GM12801 (cell line): ENCODE data around the gene ADAMTS7.

Experiments used
- TF ChIP-seq, protein P1 (sequence below): IDR thresholded peaks from one replicate; pipeline ENCODE4 v1.5.1; 2011; ENCODE audit warnings: control low read depth; ENCODE audit not compliant: insufficient read length; ENCODE audit errors: extremely low read depth

The ADAMTS7 gene

GRCh38 chr15:78739996-78740903 lies 71.0 kb downstream of the ADAMTS7 start:
- TF ChIP-seq, protein P1, sequence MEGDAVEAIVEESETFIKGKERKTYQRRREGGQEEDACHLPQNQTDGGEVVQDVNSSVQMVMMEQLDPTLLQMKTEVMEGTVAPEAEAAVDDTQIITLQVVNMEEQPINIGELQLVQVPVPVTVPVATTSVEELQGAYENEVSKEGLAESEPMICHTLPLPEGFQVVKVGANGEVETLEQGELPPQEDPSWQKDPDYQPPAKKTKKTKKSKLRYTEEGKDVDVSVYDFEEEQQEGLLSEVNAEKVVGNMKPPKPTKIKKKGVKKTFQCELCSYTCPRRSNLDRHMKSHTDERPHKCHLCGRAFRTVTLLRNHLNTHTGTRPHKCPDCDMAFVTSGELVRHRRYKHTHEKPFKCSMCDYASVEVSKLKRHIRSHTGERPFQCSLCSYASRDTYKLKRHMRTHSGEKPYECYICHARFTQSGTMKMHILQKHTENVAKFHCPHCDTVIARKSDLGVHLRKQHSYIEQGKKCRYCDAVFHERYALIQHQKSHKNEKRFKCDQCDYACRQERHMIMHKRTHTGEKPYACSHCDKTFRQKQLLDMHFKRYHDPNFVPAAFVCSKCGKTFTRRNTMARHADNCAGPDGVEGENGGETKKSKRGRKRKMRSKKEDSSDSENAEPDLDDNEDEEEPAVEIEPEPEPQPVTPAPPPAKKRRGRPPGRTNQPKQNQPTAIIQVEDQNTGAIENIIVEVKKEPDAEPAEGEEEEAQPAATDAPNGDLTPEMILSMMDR, result no peak

DNA sequence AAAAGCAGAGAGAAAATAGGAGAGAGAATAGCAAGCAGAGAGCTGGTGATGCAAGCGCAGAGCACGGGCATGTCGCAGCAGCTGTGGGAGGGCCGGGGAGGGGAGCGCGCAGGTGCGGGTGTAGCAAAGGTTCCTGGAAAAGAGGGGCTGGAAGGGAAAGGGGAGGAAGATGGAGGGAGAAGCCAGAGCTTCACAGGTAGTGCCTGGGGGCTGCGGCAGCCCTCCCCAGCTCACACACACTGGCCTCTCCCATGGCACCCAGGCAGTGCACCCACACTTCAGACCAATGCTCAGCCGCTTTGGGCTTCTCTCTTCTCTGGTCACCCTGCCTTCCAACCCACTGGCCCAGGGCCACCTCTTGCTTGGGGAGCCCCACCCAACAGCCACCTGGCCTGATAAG lies 72.1 kb downstream of the ADAMTS7 start:
- TF ChIP-seq, protein P1, result no peak

GRCh38 chr15:78737187-78737820 lies 74.0 kb downstream of the ADAMTS7 start:
- TF ChIP-seq, protein P1, result no peak

DNA sequence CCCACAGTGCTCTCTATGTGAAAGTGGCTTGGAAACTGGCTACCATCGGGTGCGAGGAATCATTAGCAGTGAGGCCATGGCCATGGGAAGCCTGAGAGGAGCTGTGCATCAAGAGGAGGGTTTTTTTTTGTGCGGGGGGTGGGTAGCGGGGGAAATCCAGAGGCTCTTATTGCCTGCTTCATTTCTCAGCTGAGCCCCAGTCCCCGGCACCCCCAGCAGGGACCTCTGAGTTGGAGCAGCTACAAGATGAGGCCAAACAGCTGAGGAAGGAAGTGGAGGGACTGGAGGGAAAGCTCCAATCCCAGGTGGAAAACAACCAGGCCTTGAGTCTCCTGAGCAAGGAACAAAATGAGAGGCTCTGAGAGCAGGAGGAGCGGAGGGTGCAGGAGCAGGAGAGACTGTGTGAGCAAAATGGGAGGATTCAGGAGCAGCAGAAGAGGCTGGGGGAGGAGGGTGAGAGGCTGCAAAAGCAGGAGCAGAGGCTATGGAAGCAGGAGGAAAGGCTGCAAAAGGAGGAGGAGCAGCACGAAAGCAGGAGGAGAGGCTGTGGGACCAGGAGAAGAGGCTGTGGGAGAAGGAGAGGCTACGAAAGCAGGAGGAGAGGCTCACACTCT lies 76.7 kb downstream of the ADAMTS7 start:
- TF ChIP-seq, protein P1, result no peak

GRCh38 chr15:78732634-78733033 lies 78.6 kb downstream of the ADAMTS7 start:
- TF ChIP-seq, protein P1, result no peak

DNA sequence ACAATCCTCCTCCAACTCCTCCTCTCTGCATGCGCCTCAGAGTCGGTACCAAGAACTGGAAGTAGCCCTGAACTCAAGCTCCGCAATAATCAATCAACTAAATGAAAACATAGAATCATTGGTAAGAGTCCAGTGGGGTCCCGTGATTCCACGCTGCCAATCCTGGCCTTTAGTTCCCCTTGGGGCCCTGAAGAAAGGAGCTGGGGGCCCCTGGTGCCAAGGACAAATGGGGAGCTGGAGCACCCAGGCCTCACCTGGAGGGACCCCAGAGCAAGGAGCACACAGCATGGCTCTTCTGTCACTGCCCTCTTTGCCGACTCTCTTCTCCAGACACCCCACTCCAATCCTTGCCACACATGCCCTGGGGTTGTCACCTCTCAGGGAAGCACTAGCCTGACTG lies 80.3 kb downstream of the ADAMTS7 start:
- TF ChIP-seq, protein P1, result no peak

DNA sequence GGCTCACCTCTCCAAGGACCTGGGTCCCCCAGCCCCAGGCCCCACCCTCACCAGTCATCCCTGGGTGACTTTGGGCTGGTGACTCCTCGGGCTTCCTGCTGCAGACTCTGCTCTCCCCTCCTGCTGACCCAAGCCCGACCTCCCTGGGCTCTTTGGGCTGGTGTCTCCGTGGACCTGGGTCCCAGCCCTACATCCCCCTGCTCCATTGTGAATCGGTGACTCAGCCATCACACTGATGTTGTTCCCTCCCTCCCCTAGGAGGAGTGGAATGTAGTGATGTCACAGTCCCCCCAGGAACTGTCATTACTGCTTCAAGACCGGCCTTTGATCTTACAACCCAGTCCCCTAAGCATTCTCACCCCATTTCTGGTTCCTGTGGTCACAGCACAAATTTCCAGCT lies 83.7 kb downstream of the ADAMTS7 start:
- TF ChIP-seq, protein P1, result no peak
